ENCODE results near the gene POLD1. TPM values are rescaled to one million over a fixed set of nuclear protein-coding genes. Genes with fewer than 3 reads are reported as not detected.

The POLD1 gene
- total and polyA plus RNA-seq, 4 experiments from 2014 or later: 29.3 to 41.1 (median 35.6) TPM

DNA sequence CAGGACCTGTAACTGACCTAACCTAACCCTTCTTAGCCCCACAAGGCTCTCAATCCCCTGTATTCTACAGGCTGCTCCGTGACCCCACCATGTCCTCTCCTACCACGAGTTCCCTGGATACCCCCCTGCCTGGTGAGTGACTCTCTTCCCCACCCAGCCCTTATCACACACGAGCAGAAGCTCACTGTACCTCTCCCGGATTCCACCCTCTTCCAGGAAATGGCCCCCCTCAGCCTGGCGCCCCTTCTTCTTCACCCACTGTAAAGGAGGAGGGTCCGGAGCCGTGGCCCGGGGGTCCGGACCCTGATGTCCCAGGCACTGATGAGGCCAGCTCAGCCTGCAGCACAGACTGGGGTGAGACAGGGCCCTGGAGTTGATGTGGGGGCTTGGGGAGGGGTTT lies 6.6 kb upstream of the POLD1 start:
- H3K4me1 Mint-ChIP-seq: peaks cover 7 to 26% (median 14%) of the 10 kb centered on the region in 4 donors
- Histone ChIP-seq H3K9me3 (ENCODE audit: control insufficient read depth in 1 of 2, low read length in 2 of 2) (no peaks in the 10 kb centered on the region), H3K36me3 (ENCODE audit: insufficient read depth, low read length) (peaks cover 46% of the 10 kb centered on the region), H3K27me3 (ENCODE audit: insufficient read depth, low read length) (no peaks in the 10 kb centered on the region), H3K4me3 (ENCODE audit: low read length in 2 of 2) (no peak overlapping the region), H3K4me1 (ENCODE audit: insufficient read depth, low read length) (peaks cover 14% of the 10 kb centered on the region), H3K27ac (ENCODE audit: low read depth, low read length) (peak overlapping the region; percentile 100)
- ChIA-PET CTCF (ENCODE audit: partially characterized antibody) (no interaction called here), POLR2A (ENCODE audit: partially characterized antibody) (no interaction called here)
- H3K9me3 Mint-ChIP-seq: peaks cover 0 to 6% (median 0%) of the 10 kb centered on the region in 8 donors
- H3K36me3 Mint-ChIP-seq: peaks cover 26 to 42% of the 10 kb centered on the region in 2 donors
- H3K27me3 Mint-ChIP-seq: no peaks in the 10 kb centered on the region
- H3K4me3 Mint-ChIP-seq: peak overlapping the region in 7 of 8 donors; percentile 35 to 96 (median 87)
- H3K27ac Mint-ChIP-seq: peak overlapping the region; percentile 53 to 100 (median 94)
- DNase-seq: no peak
- intact Hi-C loops (cut with micrococcal nuclease): no loop called here

DNA sequence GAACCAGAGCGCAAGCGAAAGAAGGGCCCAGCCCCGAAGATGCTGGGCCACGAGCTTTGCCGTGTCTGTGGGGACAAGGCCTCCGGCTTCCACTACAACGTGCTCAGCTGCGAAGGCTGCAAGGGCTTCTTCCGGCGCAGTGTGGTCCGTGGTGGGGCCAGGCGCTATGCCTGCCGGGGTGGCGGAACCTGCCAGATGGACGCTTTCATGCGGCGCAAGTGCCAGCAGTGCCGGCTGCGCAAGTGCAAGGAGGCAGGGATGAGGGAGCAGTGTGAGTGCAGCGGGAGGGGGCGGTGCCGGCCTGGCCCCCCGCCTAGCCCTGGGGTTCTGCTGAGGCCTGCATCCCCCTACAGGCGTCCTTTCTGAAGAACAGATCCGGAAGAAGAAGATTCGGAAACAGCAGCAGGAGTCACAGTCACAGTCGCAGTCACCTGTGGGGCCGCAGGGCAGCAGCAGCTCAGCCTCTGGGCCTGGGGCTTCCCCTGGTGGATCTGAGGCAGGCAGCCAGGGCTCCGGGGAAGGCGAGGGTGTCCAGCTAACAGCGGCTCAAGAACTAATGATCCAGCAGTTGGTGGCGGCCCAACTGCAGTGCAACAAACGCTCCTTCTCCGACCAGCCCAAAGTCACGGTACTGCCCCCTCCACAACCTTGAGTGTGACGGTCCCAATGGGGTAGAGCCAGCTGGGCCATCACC lies 5.8 kb upstream of the POLD1 start:
- intact Hi-C loops (cut with micrococcal nuclease): no loop called here
- H3K9me3 ChIP-seq (ENCODE audit: control insufficient read depth in 1 of 2, low read length in 2 of 2): no peaks in the 10 kb centered on the region
- peaks cover 46% of the 10 kb centered on the region for H3K36me3 ChIP-seq (ENCODE audit: insufficient read depth, low read length)
- H3K27ac ChIP-seq (ENCODE audit: low read depth, low read length): no peak overlapping the region
- peak overlapping the region in 3 of 8 donors; percentile 20 to 50 (median 25) for H3K4me3 Mint-ChIP-seq
- no peaks in the 10 kb centered on the region for H3K27me3 Mint-ChIP-seq
- H3K4me1 Mint-ChIP-seq: peaks cover 10 to 29% (median 17%) of the 10 kb centered on the region in 4 donors
- H3K27ac Mint-ChIP-seq: peak overlapping the region in 3 of 7 donors; percentile 22 to 94 (median 62)
- H3K4me1 ChIP-seq (ENCODE audit: insufficient read depth, low read length): peaks cover 15% of the 10 kb centered on the region
- H3K27me3 ChIP-seq (ENCODE audit: insufficient read depth, low read length): no peaks in the 10 kb centered on the region
- CTCF ChIA-PET (ENCODE audit: partially characterized antibody): no interaction called here
- POLR2A ChIA-PET (ENCODE audit: partially characterized antibody): no interaction called here
- H3K36me3 Mint-ChIP-seq: peaks cover 26 to 47% of the 10 kb centered on the region in 2 donors
- no peak for DNase-seq
- peaks cover 0 to 6% (median 0%) of the 10 kb centered on the region in 8 donors for H3K9me3 Mint-ChIP-seq
- H3K4me3 ChIP-seq (ENCODE audit: low read length in 2 of 2): no peak overlapping the region

DNA sequence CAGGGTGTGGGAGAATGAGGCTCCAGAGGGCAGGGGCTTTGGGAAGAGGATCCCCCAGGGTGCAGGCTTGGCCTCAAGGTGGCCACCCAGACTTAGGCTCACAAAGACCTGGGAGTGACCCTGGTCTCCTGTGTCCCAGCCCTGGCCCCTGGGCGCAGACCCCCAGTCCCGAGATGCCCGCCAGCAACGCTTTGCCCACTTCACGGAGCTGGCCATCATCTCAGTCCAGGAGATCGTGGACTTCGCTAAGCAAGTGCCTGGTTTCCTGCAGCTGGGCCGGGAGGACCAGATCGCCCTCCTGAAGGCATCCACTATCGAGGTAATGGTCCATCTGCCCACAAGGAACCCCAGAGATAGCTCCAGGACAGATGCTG lies 5.3 kb upstream of the POLD1 start:
- no peak overlapping the region for H3K4me3 ChIP-seq (ENCODE audit: low read length in 2 of 2)
- Mint-ChIP-seq H3K36me3 (peaks cover 26 to 50% of the 10 kb centered on the region in 2 donors), H3K9me3 (peaks cover 0 to 8% (median 0%) of the 10 kb centered on the region in 8 donors), H3K27ac (peak overlapping the region in 4 of 7 donors; percentile 11 to 77 (median 50)), H3K4me3 (no peak overlapping the region), H3K27me3 (no peaks in the 10 kb centered on the region), H3K4me1 (peaks cover 12 to 34% (median 22%) of the 10 kb centered on the region in 4 donors)
- ChIA-PET CTCF (ENCODE audit: partially characterized antibody) (no interaction called here), POLR2A (ENCODE audit: partially characterized antibody) (no interaction called here)
- intact Hi-C loops (cut with micrococcal nuclease): no loop called here
- peaks cover 20% of the 10 kb centered on the region for H3K4me1 ChIP-seq (ENCODE audit: insufficient read depth, low read length)
- H3K9me3 ChIP-seq (ENCODE audit: control insufficient read depth in 1 of 2, low read length in 2 of 2): no peaks in the 10 kb centered on the region
- H3K36me3 ChIP-seq (ENCODE audit: insufficient read depth, low read length): peaks cover 46% of the 10 kb centered on the region
- no peak for DNase-seq
- H3K27ac ChIP-seq (ENCODE audit: low read depth, low read length): no peak overlapping the region
- H3K27me3 ChIP-seq (ENCODE audit: insufficient read depth, low read length): no peaks in the 10 kb centered on the region

DNA sequence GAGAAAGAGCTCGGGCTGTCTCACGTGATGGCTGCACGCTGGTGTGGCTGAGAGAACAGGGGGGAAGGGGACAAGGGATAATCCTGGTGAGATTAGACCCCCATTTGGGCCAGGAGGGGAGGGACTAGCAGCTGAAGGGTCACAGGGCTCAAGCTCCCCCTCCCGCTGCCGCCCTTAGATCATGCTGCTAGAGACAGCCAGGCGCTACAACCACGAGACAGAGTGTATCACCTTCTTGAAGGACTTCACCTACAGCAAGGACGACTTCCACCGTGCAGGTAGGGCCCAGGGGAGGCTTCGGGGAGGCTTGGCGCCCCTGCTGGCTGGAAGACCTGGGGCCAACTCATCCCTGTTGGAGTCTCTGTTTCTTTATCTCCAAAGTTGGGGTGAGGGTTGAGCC lies 4.5 kb upstream of the POLD1 start:
- Mint-ChIP-seq H3K27ac (peak overlapping the region in 3 of 7 donors; percentile 11 to 87 (median 74)), H3K27me3 (no peaks in the 10 kb centered on the region), H3K9me3 (peaks cover 0 to 12% (median 0%) of the 10 kb centered on the region in 8 donors), H3K4me1 (peaks cover 18 to 38% (median 29%) of the 10 kb centered on the region in 4 donors), H3K36me3 (peaks cover 26 to 55% of the 10 kb centered on the region in 2 donors), H3K4me3 (peak overlapping the region in 2 of 8 donors; percentile 5 to 17)
- intact Hi-C loops (cut with micrococcal nuclease): loop anchor here (5.0 kb wide), 1 partner anchor 47 kb away; no protein-coding TSS in a partner anchor
- POLR2A ChIA-PET (ENCODE audit: partially characterized antibody): no interaction called here
- Histone ChIP-seq H3K4me1 (ENCODE audit: insufficient read depth, low read length) (peaks cover 21% of the 10 kb centered on the region), H3K27me3 (ENCODE audit: insufficient read depth, low read length) (no peaks in the 10 kb centered on the region), H3K9me3 (ENCODE audit: control insufficient read depth in 1 of 2, low read length in 2 of 2) (no peaks in the 10 kb centered on the region), H3K27ac (ENCODE audit: low read depth, low read length) (no peak overlapping the region), H3K4me3 (ENCODE audit: low read length in 2 of 2) (no peak overlapping the region), H3K36me3 (ENCODE audit: insufficient read depth, low read length) (peaks cover 46% of the 10 kb centered on the region)
- CTCF ChIA-PET (ENCODE audit: partially characterized antibody): no interaction called here
- no peak for DNase-seq

DNA sequence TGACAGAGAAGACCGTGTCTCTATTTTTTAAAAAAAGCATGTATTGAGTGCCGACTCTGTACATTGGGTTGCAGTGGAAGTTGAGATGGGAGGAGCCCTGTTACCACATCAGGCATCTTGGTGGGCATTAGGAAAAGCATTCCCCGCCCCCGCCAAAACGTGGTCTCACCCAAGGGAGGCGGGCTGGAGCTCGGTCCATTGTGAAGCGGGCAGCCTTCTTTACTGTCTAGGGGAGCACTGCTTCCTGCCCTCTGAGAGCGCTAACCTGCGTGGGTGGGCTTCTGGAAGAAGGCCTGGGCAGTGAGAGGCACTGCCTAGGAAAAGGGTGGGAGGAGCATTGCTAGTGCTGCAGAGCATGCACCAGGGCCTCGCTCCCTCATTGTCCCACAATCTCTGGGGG lies 4.0 kb upstream of the POLD1 start:
- Mint-ChIP-seq H3K36me3 (peaks cover 26 to 59% of the 10 kb centered on the region in 2 donors), H3K4me1 (peaks cover 24 to 42% (median 34%) of the 10 kb centered on the region in 4 donors), H3K27ac (peak overlapping the region in 3 of 7 donors; percentile 40 to 87 (median 74)), H3K9me3 (peaks cover 0 to 12% (median 0%) of the 10 kb centered on the region in 8 donors), H3K27me3 (no peaks in the 10 kb centered on the region), H3K4me3 (peak overlapping the region in 1 of 8 donors; percentile 31)
- CTCF ChIA-PET (ENCODE audit: partially characterized antibody): no interaction called here
- no peak overlapping the region for H3K4me3 ChIP-seq (ENCODE audit: low read length in 2 of 2)
- H3K27ac ChIP-seq (ENCODE audit: low read depth, low read length): no peak overlapping the region
- peaks cover 46% of the 10 kb centered on the region for H3K36me3 ChIP-seq (ENCODE audit: insufficient read depth, low read length)
- POLR2A ChIA-PET (ENCODE audit: partially characterized antibody): no interaction called here
- no peaks in the 10 kb centered on the region for H3K27me3 ChIP-seq (ENCODE audit: insufficient read depth, low read length)
- intact Hi-C loops (cut with micrococcal nuclease): loop anchor here (5.0 kb wide), 1 partner anchor 48 kb away; no protein-coding TSS in a partner anchor
- no peaks in the 10 kb centered on the region for H3K9me3 ChIP-seq (ENCODE audit: control insufficient read depth in 1 of 2, low read length in 2 of 2)
- peaks cover 26% of the 10 kb centered on the region for H3K4me1 ChIP-seq (ENCODE audit: insufficient read depth, low read length)
- DNase-seq: no peak

DNA sequence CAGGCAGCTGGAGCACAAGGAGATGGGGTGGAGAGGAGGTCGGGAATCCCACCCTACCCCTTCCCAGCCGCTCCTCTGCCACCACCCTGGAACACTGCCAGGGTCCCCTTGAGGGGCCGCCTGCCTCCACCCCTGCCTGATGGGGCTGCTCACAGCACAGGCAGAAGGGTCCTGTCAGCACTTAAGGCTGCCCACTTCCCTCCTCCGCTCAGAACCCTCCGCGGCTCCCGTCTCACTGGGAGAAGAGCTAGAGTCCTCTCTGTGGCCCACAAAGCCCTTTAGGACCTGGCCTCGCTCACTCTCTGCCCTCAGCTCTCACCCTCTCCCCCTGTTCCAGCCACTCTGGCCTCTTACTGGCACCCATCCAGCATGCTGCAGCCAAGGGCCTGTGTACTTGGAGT lies 3.4 kb upstream of the POLD1 start:
- intact Hi-C loops (cut with micrococcal nuclease): loop anchor here (5.0 kb wide), 1 partner anchor 48 kb away; no protein-coding TSS in a partner anchor
- H3K27ac Mint-ChIP-seq: peak overlapping the region in 3 of 7 donors; percentile 48 to 78 (median 77)

DNA sequence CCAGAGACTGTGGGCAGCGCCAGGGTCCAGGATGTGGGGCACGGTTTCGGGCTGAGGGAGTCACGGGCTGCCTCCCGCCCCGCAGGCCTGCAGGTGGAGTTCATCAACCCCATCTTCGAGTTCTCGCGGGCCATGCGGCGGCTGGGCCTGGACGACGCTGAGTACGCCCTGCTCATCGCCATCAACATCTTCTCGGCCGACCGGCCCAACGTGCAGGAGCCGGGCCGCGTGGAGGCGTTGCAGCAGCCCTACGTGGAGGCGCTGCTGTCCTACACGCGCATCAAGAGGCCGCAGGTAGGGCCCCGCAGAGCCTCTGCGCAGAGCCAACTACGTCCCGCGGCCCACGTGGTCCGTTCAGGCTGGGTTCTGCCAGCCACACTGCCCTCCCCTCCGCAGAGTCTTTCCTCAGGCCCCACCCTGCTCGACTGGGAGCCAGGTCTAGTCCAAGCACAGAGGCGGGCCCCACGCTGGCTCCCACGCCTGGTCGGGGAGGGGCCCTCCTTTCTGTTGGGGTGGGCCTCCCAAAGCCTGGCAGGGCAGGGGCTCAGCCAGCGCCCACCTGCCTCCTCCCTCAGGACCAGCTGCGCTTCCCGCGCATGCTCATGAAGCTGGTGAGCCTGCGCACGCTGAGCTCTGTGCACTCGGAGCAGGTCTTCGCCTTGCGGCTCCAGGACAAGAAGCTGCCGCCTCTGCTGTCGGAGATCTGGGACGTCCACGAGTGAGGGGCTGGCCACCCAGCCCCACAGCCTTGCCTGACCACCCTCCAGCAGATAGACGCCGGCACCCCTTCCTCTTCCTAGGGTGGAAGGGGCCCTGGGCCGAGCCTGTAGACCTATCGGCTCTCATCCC lies 2.0 kb upstream of the POLD1 start:
- Histone ChIP-seq H3K4me1 (ENCODE audit: insufficient read depth, low read length) (peaks cover 24% of the 10 kb centered on the region), H3K9me3 (ENCODE audit: control insufficient read depth in 1 of 2, low read length in 2 of 2) (no peaks in the 10 kb centered on the region), H3K36me3 (ENCODE audit: insufficient read depth, low read length) (peaks cover 46% of the 10 kb centered on the region), H3K27me3 (ENCODE audit: insufficient read depth, low read length) (no peaks in the 10 kb centered on the region), H3K27ac (ENCODE audit: low read depth, low read length) (no peak overlapping the region), H3K4me3 (ENCODE audit: low read length in 2 of 2) (no peak overlapping the region)
- intact Hi-C loops (cut with micrococcal nuclease): loop anchor here (5.0 kb wide), 1 partner anchor 50 kb away; no protein-coding TSS in a partner anchor
- Mint-ChIP-seq H3K4me3 (no peak overlapping the region), H3K36me3 (peaks cover 26 to 51% of the 10 kb centered on the region in 2 donors), H3K27me3 (no peaks in the 10 kb centered on the region), H3K27ac (peak overlapping the region in 3 of 7 donors; percentile 43 to 94 (median 93)), H3K4me1 (peaks cover 21 to 38% (median 31%) of the 10 kb centered on the region in 4 donors), H3K9me3 (peaks cover 0 to 12% (median 0%) of the 10 kb centered on the region in 8 donors)
- no peak for DNase-seq
- ChIA-PET CTCF (ENCODE audit: partially characterized antibody) (no interaction called here), POLR2A (ENCODE audit: partially characterized antibody) (no interaction called here)

More for the DNA sequence above, 3.4 kb upstream of the POLD1 start:
- peaks cover 29% of the 10 kb centered on the region for H3K4me1 ChIP-seq (ENCODE audit: insufficient read depth, low read length)
- no peaks in the 10 kb centered on the region for H3K27me3 Mint-ChIP-seq
- H3K36me3 ChIP-seq (ENCODE audit: insufficient read depth, low read length): peaks cover 46% of the 10 kb centered on the region
- H3K27ac ChIP-seq (ENCODE audit: low read depth, low read length): no peak overlapping the region
- H3K4me3 Mint-ChIP-seq: no peak overlapping the region
- POLR2A ChIA-PET (ENCODE audit: partially characterized antibody): no interaction called here
- H3K9me3 ChIP-seq (ENCODE audit: control insufficient read depth in 1 of 2, low read length in 2 of 2): no peaks in the 10 kb centered on the region
- DNase-seq: no peak
- CTCF ChIA-PET (ENCODE audit: partially characterized antibody): no interaction called here
- H3K36me3 Mint-ChIP-seq: peaks cover 26 to 59% of the 10 kb centered on the region in 2 donors
- H3K4me3 ChIP-seq (ENCODE audit: low read length in 2 of 2): no peak overlapping the region
- no peaks in the 10 kb centered on the region for H3K27me3 ChIP-seq (ENCODE audit: insufficient read depth, low read length)
- H3K4me1 Mint-ChIP-seq: peaks cover 25 to 44% (median 36%) of the 10 kb centered on the region in 4 donors
- peaks cover 0 to 12% (median 0%) of the 10 kb centered on the region in 8 donors for H3K9me3 Mint-ChIP-seq

Measured in CD4-positive, alpha-beta memory T cell (primary cell).